T-cell (primary cell): ENCODE measurements around the gene TMEM8B. TPM values are rescaled to one million over a fixed set of nuclear protein-coding genes. Genes with fewer than 3 reads are reported as not detected.

Experiments used
- ATAC-seq, 4 experiments: fragments of 200-7000 bp in 3 of 4; fragments of 150-1000 bp in 1 of 4; cut with Tn5 transposase; replicated peaks in 1 of 4; 1 replicate in 3 of 4; 2 replicates in 1 of 4; pipeline ENCODE4 v1.10.0; 2021; ENCODE audit warnings: moderate library complexity in 3 of 4, mild to moderate bottlenecking in 2 of 4, moderate number of reproducible peaks in 1 of 4
- CTCF ChIA-PET, 2 donors: fragments of 300-600 bp; sonication (Branson Sonifier 250); formaldehyde crosslinking; loops; one replicate each; lab custom pipeline; 2022; ENCODE audit warnings: antibody characterized with exemption in 2 of 2; lab: Charles Lee
- POLR2A ChIA-PET, 2 donors: fragments of 300-600 bp; sonication (Branson Sonifier 250); formaldehyde crosslinking; loops; one replicate each; lab custom pipeline; 2022; ENCODE audit warnings: antibody characterized with exemption in 2 of 2; lab: Charles Lee
- DNase-seq, 35 experiments: peaks; one replicate each; pipeline versions ENCODE4 v3.0.0 to v3.0.0-alpha.2; 2013 to 2023
- H3K27ac ChIP-seq: one replicate; pipeline ENCODE4 v1.5.1; 2013; ENCODE audit warnings: low read length
- H3K27me3 ChIP-seq, 2 experiments: replicated peaks in 1 of 2; 1 replicate in 1 of 2; 2 replicates in 1 of 2; pipeline versions ENCODE4 v1.6.1 to v1.7.0; 2013; ENCODE audit warnings: low read length in 1 of 2, mixed read lengths in 1 of 2; ENCODE audit not compliant: control insufficient read depth in 2 of 2, insufficient read depth in 2 of 2; ENCODE audit errors: extremely low read depth in 1 of 2
- H3K36me3 ChIP-seq, 2 donors: 1 replicate in 1 of 2; 2 replicates in 1 of 2; pipeline versions ENCODE4 v1.6.1 to v1.7.0; 2013; ENCODE audit warnings: low read length in 1 of 2; ENCODE audit not compliant: control insufficient read depth in 2 of 2, insufficient read depth in 1 of 2; ENCODE audit errors: extremely low read depth in 1 of 2
- H3K4me1 ChIP-seq, 2 experiments: 1 replicate in 1 of 2; 2 replicates in 1 of 2; pipeline versions ENCODE4 v1.6.1 to v1.7.0; 2013; ENCODE audit warnings: low read length in 2 of 2, mixed read lengths in 1 of 2; ENCODE audit not compliant: insufficient read depth in 2 of 2, control insufficient read depth in 1 of 2; ENCODE audit errors: extremely low read depth in 1 of 2
- H3K4me3 ChIP-seq, 2 donors: 1 replicate in 1 of 2; 2 replicates in 1 of 2; pipeline versions ENCODE4 v1.5.1 to v1.7.0; 2013; ENCODE audit warnings: mild to moderate bottlenecking in 2 of 2, low read length in 1 of 2, moderate library complexity in 1 of 2; ENCODE audit not compliant: control insufficient read depth in 1 of 2; ENCODE audit errors: extremely low read depth in 1 of 2
- H3K9me3 ChIP-seq: 2 replicates; pipeline ENCODE4 v1.7.0; 2013
- H3K27ac Mint-ChIP-seq, 2 donors: one replicate each; pipeline ENCODE4 v1.8.0; 2020 to 2021; ENCODE audit warnings: mild to moderate bottlenecking in 2 of 2, mixed read lengths in 2 of 2
- H3K27me3 Mint-ChIP-seq, 2 donors: one replicate each; pipeline ENCODE4 v1.8.0; 2021 to 2022; ENCODE audit warnings: mixed read lengths in 2 of 2
- H3K36me3 Mint-ChIP-seq: one replicate; pipeline ENCODE4 v1.8.0; 2021; ENCODE audit warnings: mixed read lengths
- H3K4me1 Mint-ChIP-seq, 3 donors: one replicate each; pipeline ENCODE4 v1.8.0; 2020 to 2022; ENCODE audit warnings: mixed read lengths in 3 of 3, mild to moderate bottlenecking in 1 of 3
- H3K4me3 Mint-ChIP-seq, 3 donors: one replicate each; pipeline ENCODE4 v1.8.0; 2020 to 2022; ENCODE audit warnings: mild to moderate bottlenecking in 3 of 3, mixed read lengths in 3 of 3, moderate library complexity in 3 of 3
- H3K9me3 Mint-ChIP-seq, 3 donors: one replicate each; pipeline ENCODE4 v1.8.0; 2020 to 2022; ENCODE audit warnings: mixed read lengths in 3 of 3
- WGBS: methylation state at CpG from one replicate; pipeline ENCODE4 v1.1.5; 2013; ENCODE audit warnings: missing lambda C conversion rate; ENCODE audit not compliant: insufficient coverage; 5-methylcytosine and 5-hydroxymethylcytosine counted together
- total RNA-seq, 35 experiments: library from RNA in 6 of 35; stranded (reverse) in 6 of 35; fragments of 120-200 nt in 1 of 35; gene quantifications; one replicate each; pipeline versions ENCODE4 v1.2.1 to v1.2.4 and lab custom pipeline; 2013 to 2026

TMEM8B gene
- total RNA-seq, 5 donors from 2014 or later (not counting 1 experiment from before 2014, with no cell fraction given) = 6.5 to 11.9 (median 7.3) TPM

DNA sequence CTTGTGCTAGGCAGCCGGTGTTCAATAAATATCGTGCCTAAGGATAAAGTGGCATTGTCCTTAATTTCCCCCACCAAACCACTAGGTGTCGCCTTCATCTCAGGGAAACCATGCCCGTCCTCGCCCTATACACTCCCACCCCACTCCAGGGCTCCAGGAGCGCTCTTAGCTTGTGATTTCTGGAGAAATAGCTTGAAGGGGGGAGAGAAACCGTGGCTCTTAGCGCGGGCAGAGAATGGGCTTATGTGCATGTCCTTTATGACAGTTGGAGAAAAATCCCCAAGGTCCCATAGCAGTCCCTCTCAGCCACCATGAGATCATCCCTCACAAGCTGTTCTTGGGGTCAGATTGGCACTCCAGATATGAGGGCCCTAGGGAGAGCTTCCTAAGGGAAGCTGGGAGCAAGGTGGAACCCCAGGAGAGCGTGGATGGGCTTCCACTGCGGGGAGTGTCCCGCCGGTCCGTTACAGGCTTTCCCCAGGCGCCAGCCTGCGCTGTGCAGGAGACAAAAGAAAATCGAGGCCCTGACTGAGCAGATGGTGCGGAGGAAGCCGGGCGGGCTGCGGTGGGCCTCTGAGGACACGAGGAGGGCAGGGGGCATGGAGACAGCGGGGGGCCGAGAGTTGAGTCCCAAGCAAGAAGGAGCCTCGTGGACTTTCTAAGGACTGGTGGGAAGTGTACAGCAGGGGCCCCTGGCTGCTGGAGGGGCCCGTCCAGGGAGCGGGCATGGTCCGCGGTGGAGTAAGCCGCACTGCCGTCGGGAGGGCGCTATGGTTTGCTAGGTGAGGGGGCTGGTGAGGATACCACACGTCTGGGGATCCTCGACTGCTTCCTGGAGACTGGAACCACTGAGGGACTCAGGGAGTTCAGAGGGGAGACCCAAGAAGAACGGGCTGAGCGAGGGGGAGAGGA is 38.4 kb upstream of the TMEM8B start:
- ATAC-seq (peak; percentile 81 to 92 (median 86)), DNase-seq (peak; percentile 14 to 82 (median 49))
- Histone ChIP-seq H3K4me3 (no peak overlapping the region), H3K9me3 (no peaks in the 10 kb centered on the region), H3K27me3 (no peaks in the 10 kb centered on the region), H3K36me3 (peaks cover 13 to 14% of the 10 kb centered on the region in 2 donors), H3K4me1 (peaks cover 0 to 3% of the 10 kb centered on the region in 2 experiments), H3K27ac (no peak overlapping the region)
- Mint-ChIP-seq H3K27ac (no peak overlapping the region), H3K9me3 (no peaks in the 10 kb centered on the region), H3K27me3 (no peaks in the 10 kb centered on the region), H3K36me3 (peaks cover 22% of the 10 kb centered on the region), H3K4me3 (no peak overlapping the region), H3K4me1 (peaks cover 0 to 14% (median 13%) of the 10 kb centered on the region in 3 donors)
- ChIA-PET CTCF (interaction anchor here (0.5 to 2.2 kb wide), 18 partner anchors 13 to 763 kb away, joined by 3 to 26 read pairs (median 4); partner anchors contain the start of genes FAM221B (in 1 of the 2), GBA2 (in 1 of the 2) and RGP1 (in 1 of the 2)), POLR2A (no interaction called here)
- 83% methylated on average over 30 of the region's 37 CpGs for WGBS

DNA sequence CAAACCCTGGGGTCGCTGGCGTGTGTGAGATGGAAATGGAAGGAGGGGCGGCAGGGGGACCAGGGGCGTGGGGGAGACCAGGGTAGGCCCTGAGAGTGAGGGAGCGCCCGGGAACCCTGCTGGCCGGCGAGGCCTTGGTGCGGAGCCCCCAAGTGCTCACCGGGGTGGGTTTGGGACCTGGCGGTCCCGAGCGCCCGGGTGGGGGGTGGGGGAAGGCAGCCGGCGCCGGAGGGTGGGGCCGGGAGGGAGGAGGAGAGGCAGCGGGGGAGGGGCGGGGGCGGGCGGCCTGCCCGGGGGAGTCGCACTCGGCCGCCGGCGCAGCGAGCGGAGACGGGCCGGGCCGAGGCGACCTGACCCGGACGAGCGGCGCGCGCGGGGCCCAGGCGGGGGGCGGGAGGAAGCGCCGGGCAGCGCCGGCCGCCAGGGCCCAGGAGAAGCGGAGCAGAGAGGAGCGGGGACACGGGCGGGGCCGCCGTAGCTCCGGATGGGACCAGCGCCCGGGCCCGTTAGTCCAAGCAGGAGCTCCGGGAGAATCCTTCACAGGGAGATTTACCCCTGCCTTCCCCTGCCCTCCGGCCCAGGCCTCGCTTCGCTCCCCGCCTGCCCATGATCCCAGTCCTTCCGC is 37.6 kb upstream of the TMEM8B start, which contains the start of gene NPR2:
Gene NPR2 (plus strand): TSS at position 295 of the 625 bp plus-strand sequence. CDS start 818 bp downstream, outside the sequence.
- no peaks in the 10 kb centered on the region for H3K9me3 Mint-ChIP-seq
- WGBS = 81% methylated on average over 27 of the region's 64 CpGs
- H3K36me3 Mint-ChIP-seq = peaks cover 15% of the 10 kb centered on the region
- peaks cover 0 to 14% (median 13%) of the 10 kb centered on the region in 3 donors for H3K4me1 Mint-ChIP-seq
- DNase-seq = no peak
- H3K9me3 ChIP-seq = no peaks in the 10 kb centered on the region
- no peak within 1 kb of the TSS for H3K27ac Mint-ChIP-seq
- CTCF ChIA-PET = interaction anchor here (0.6 to 1.1 kb wide), 4 partner anchors 21 to 134 kb away, joined by 3 to 4 read pairs (median 3); partner anchors contain the start of genes RMRP (in 1 of the 2) and SPAG8 (in 1 of the 2)
- H3K36me3 ChIP-seq = peaks cover 11 to 14% of the 10 kb centered on the region in 2 donors
- no peak within 1 kb of the TSS for H3K27ac ChIP-seq
- H3K27me3 Mint-ChIP-seq = no peaks in the 10 kb centered on the region
- no peak within 1 kb of the TSS for H3K4me3 ChIP-seq
- no peak within 1 kb of the TSS for H3K4me3 Mint-ChIP-seq
- H3K4me1 ChIP-seq = peaks cover 0 to 3% of the 10 kb centered on the region in 2 experiments
- H3K27me3 ChIP-seq = no peaks in the 10 kb centered on the region
- POLR2A ChIA-PET = no interaction called here
- ATAC-seq = no peak

DNA sequence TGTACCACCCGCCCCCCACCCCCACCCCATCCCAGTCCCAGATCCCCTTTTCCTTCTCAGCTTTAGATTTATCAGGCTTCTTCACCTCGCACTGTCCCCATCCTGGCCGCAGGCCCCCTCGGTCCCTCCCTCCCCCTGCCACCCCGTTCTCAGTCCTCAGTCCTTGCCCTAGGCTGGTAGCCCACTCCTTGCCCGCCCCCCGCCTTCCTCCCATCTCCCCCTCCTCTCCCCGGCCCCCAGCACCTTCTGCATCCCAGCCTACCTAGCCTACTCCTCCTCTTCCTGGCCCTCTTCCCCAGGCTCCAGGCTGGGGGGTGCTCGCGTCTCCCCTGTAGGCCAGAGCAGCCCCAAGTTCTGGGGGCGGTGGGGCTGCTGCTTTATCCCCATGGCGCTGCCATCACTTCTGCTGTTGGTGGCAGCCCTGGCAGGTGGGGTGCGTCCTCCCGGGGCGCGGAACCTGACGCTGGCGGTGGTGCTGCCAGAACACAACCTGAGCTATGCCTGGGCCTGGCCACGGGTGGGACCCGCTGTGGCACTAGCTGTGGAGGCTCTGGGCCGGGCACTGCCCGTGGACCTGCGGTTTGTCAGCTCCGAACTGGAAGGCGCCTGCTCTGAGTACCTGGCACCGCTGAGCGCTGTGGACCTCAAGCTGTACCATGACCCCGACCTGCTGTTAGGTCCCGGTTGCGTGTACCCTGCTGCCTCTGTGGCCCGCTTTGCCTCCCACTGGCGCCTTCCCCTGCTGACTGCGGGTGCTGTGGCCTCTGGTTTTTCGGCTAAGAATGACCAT is 36.8 kb upstream of the TMEM8B start:
- Histone ChIP-seq H3K4me3 (no peak overlapping the region), H3K9me3 (no peaks in the 10 kb centered on the region), H3K4me1 (peaks cover 0 to 3% of the 10 kb centered on the region in 2 experiments), H3K36me3 (peaks cover 11 to 12% of the 10 kb centered on the region in 2 donors), H3K27ac (no peak overlapping the region), H3K27me3 (no peaks in the 10 kb centered on the region)
- ChIA-PET POLR2A (no interaction called here), CTCF (interaction anchor here (0.6 to 1.3 kb wide), 6 partner anchors 20 to 230 kb away, joined by 3 to 5 read pairs (median 3); partner anchors contain the start of genes RMRP (in 1 of the 2) and SPAG8 (in 1 of the 2))
- ATAC-seq = no peak
- H3K36me3 Mint-ChIP-seq = peaks cover 13% of the 10 kb centered on the region
- H3K9me3 Mint-ChIP-seq = no peaks in the 10 kb centered on the region
- H3K27me3 Mint-ChIP-seq = no peaks in the 10 kb centered on the region
- 98% methylated on average over 30 of the region's 34 CpGs for WGBS
- H3K4me3 Mint-ChIP-seq = no peak overlapping the region
- no peak overlapping the region for H3K27ac Mint-ChIP-seq
- no peak for DNase-seq
- peaks cover 0 to 14% (median 13%) of the 10 kb centered on the region in 3 donors for H3K4me1 Mint-ChIP-seq

DNA sequence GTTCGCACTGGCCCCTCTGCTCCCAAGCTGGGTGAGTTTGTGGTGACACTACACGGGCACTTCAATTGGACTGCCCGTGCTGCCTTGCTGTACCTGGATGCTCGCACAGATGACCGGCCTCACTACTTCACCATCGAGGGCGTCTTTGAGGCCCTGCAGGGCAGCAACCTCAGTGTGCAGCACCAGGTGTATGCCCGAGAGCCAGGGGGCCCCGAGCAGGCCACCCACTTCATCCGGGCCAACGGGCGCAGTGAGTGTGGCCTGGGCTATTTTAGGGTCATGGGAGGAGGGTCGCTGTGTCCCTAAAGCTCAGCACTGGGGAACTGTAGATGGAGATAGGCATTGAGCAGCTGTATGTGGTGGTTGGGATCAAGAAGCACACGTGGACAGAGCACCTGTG is 36.2 kb upstream of the TMEM8B start:
- Mint-ChIP-seq H3K4me3 (no peak overlapping the region), H3K36me3 (peaks cover 7% of the 10 kb centered on the region), H3K4me1 (peaks cover 0 to 14% (median 13%) of the 10 kb centered on the region in 3 donors), H3K27ac (no peak overlapping the region), H3K27me3 (no peaks in the 10 kb centered on the region), H3K9me3 (no peaks in the 10 kb centered on the region)
- H3K4me1 ChIP-seq = peaks cover 0 to 3% of the 10 kb centered on the region in 2 experiments
- ChIA-PET POLR2A (no interaction called here), CTCF (interaction anchor here (0.9 to 1.3 kb wide), 2 partner anchors 89 to 230 kb away, joined by 3 to 5 read pairs; no protein-coding TSS in a partner anchor)
- DNase-seq (no peak), ATAC-seq (no peak)
- H3K27ac ChIP-seq = no peak overlapping the region
- H3K36me3 ChIP-seq = peaks cover 8 to 9% of the 10 kb centered on the region in 2 donors
- no peaks in the 10 kb centered on the region for H3K27me3 ChIP-seq
- WGBS = 99% methylated on average over 13 of the region's 14 CpGs
- no peak overlapping the region for H3K4me3 ChIP-seq
- H3K9me3 ChIP-seq = no peaks in the 10 kb centered on the region

DNA sequence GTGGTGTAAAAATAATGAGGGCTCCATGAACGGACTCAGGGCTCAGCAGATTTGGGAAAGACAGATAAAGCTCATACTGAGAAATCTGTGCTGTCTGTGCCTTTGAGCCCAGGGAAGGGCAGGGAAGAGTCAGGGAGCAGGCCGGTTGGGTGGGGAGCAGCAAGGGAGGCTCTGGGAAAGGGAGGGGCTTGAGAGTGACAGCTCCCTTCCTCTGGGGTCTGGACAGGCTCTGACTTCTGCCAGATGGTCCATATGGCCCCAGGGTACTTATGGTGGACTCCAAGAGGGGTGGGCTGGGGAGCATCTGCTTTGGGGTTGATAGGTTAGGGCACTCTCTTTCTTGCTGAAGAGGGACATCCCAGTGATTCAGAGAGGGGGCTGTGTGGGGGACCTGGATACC is 35.6 kb upstream of the TMEM8B start:
- Mint-ChIP-seq H3K27me3 (no peaks in the 10 kb centered on the region), H3K4me3 (no peak overlapping the region), H3K36me3 (peaks cover 6% of the 10 kb centered on the region), H3K4me1 (peaks cover 0 to 14% (median 13%) of the 10 kb centered on the region in 3 donors), H3K9me3 (no peaks in the 10 kb centered on the region), H3K27ac (no peak overlapping the region)
- H3K4me1 ChIP-seq = peaks cover 0 to 3% of the 10 kb centered on the region in 2 experiments
- WGBS = 96% methylated on average over 2 of the region's 2 CpGs
- DNase-seq = no peak
- H3K27me3 ChIP-seq = no peaks in the 10 kb centered on the region
- no peak overlapping the region for H3K4me3 ChIP-seq
- CTCF ChIA-PET = interaction anchor here (0.9 to 1.3 kb wide), 2 partner anchors 89 to 229 kb away, joined by 3 to 5 read pairs; no protein-coding TSS in a partner anchor
- no peak for ATAC-seq
- H3K27ac ChIP-seq = no peak overlapping the region
- H3K9me3 ChIP-seq = no peaks in the 10 kb centered on the region
- POLR2A ChIA-PET = no interaction called here
- peaks cover 8 to 9% of the 10 kb centered on the region in 2 donors for H3K36me3 ChIP-seq
